Measurements from ENCODE around the gene ANGPTL8. TPM values are rescaled to one million over a fixed set of nuclear protein-coding genes. Genes with fewer than 3 reads are reported as not detected.

The ANGPTL8 gene
- total and polyA plus RNA-seq, 2 experiments from 2014 or later = not detected

DNA sequence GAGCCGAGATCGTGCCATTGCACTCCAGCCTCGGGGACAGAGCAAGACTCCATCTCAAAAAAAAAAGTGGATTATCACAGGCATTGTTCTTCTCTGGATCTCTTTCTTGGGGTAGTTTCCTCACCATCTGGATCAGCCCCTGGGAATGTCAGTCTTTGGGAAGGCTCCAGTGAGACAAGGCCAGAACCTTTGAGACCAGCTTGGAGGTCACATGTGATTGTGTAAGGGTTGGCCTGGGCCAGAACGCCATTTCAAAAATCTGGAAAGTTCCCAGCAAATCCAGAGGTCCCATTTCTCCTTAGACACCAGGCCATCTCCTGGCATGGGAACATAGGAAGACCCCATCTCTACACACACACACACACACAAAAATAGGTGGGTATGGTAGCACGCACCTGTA is 14.2 kb upstream of the ANGPTL8 start:
- Histone ChIP-seq H2AFZ (no peak overlapping the region), H3K9me2 (ENCODE audit: insufficient read depth) (no peaks in the 10 kb centered on the region), H3K79me2 (replicated peaks; ENCODE audit: insufficient read depth) (no peaks in the 10 kb centered on the region), H3K4me3 (no peak overlapping the region), H3K36me3 (ENCODE audit: insufficient read depth) (peaks cover 10% of the 10 kb centered on the region), H4K20me1 (replicated peaks; ENCODE audit: insufficient read depth) (no peaks in the 10 kb centered on the region; the same call in 1 of the 2 replicates), H3K27me3 (ENCODE audit: insufficient read depth) (no peaks in the 10 kb centered on the region), H3F3A (replicated peaks; ENCODE audit: low read depth) (peaks cover 7% of the 10 kb centered on the region), H3K4me2 (no peak overlapping the region), H3K4me1 (ENCODE audit: insufficient read depth) (0 out of 2 replicates have a peak, but pooled peaks cover 3% of the 10 kb centered on the region), H3K27ac (ENCODE audit: low read depth) (no peak overlapping the region)
- H3K4me3 Mint-ChIP-seq = no peak overlapping the region
- H3K27me3 Mint-ChIP-seq (ENCODE audit: insufficient read depth, low read depth, poor library complexity) = peaks cover 13% of the 10 kb centered on the region
- TF ChIP-seq POLR2AphosphoS5 (IDR thresholded peaks at IDR 0.05; ENCODE audit: low read depth) = no peak
- no peak for TF ChIP-seq NANOG (IDR thresholded peaks at IDR 0.05; ENCODE audit: borderline replicate concordance)
- no peak for TF ChIP-seq ETS1 (IDR thresholded peaks at IDR 0.05)
- TF ChIP-seq STAT1 (IDR thresholded peaks at IDR 0.05; ENCODE audit: unreplicated experiment) = no peak
- TF ChIP-seq, protein P1, sequence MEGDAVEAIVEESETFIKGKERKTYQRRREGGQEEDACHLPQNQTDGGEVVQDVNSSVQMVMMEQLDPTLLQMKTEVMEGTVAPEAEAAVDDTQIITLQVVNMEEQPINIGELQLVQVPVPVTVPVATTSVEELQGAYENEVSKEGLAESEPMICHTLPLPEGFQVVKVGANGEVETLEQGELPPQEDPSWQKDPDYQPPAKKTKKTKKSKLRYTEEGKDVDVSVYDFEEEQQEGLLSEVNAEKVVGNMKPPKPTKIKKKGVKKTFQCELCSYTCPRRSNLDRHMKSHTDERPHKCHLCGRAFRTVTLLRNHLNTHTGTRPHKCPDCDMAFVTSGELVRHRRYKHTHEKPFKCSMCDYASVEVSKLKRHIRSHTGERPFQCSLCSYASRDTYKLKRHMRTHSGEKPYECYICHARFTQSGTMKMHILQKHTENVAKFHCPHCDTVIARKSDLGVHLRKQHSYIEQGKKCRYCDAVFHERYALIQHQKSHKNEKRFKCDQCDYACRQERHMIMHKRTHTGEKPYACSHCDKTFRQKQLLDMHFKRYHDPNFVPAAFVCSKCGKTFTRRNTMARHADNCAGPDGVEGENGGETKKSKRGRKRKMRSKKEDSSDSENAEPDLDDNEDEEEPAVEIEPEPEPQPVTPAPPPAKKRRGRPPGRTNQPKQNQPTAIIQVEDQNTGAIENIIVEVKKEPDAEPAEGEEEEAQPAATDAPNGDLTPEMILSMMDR (conservative IDR thresholded peaks at IDR 0.05; ENCODE audit: low read depth in 2 of 2) = no peak
- no peak for TF ChIP-seq EZH2 (IDR thresholded peaks at IDR 0.05; ENCODE audit: low read depth, unreplicated experiment)
- TF ChIP-seq, protein P2, sequence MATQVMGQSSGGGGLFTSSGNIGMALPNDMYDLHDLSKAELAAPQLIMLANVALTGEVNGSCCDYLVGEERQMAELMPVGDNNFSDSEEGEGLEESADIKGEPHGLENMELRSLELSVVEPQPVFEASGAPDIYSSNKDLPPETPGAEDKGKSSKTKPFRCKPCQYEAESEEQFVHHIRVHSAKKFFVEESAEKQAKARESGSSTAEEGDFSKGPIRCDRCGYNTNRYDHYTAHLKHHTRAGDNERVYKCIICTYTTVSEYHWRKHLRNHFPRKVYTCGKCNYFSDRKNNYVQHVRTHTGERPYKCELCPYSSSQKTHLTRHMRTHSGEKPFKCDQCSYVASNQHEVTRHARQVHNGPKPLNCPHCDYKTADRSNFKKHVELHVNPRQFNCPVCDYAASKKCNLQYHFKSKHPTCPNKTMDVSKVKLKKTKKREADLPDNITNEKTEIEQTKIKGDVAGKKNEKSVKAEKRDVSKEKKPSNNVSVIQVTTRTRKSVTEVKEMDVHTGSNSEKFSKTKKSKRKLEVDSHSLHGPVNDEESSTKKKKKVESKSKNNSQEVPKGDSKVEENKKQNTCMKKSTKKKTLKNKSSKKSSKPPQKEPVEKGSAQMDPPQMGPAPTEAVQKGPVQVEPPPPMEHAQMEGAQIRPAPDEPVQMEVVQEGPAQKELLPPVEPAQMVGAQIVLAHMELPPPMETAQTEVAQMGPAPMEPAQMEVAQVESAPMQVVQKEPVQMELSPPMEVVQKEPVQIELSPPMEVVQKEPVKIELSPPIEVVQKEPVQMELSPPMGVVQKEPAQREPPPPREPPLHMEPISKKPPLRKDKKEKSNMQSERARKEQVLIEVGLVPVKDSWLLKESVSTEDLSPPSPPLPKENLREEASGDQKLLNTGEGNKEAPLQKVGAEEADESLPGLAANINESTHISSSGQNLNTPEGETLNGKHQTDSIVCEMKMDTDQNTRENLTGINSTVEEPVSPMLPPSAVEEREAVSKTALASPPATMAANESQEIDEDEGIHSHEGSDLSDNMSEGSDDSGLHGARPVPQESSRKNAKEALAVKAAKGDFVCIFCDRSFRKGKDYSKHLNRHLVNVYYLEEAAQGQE (IDR thresholded peaks at IDR 0.05; ENCODE audit: unreplicated experiment) = no peak
- TF ChIP-seq EZH2phosphoT487 (IDR thresholded peaks at IDR 0.05; ENCODE audit: unreplicated experiment) = no peak
- no peak for TF ChIP-seq ZNF331 (CRISPR knock-in tag; IDR thresholded peaks at IDR 0.05; ENCODE audit: low read depth)
- no peak for TF ChIP-seq CREB1 (CRISPR knock-in tag; IDR thresholded peaks at IDR 0.05; ENCODE audit: low read depth)
- no peak for TF ChIP-seq ZNF114 (CRISPR knock-in tag; IDR thresholded peaks at IDR 0.05)
- TF ChIP-seq, protein P3, sequence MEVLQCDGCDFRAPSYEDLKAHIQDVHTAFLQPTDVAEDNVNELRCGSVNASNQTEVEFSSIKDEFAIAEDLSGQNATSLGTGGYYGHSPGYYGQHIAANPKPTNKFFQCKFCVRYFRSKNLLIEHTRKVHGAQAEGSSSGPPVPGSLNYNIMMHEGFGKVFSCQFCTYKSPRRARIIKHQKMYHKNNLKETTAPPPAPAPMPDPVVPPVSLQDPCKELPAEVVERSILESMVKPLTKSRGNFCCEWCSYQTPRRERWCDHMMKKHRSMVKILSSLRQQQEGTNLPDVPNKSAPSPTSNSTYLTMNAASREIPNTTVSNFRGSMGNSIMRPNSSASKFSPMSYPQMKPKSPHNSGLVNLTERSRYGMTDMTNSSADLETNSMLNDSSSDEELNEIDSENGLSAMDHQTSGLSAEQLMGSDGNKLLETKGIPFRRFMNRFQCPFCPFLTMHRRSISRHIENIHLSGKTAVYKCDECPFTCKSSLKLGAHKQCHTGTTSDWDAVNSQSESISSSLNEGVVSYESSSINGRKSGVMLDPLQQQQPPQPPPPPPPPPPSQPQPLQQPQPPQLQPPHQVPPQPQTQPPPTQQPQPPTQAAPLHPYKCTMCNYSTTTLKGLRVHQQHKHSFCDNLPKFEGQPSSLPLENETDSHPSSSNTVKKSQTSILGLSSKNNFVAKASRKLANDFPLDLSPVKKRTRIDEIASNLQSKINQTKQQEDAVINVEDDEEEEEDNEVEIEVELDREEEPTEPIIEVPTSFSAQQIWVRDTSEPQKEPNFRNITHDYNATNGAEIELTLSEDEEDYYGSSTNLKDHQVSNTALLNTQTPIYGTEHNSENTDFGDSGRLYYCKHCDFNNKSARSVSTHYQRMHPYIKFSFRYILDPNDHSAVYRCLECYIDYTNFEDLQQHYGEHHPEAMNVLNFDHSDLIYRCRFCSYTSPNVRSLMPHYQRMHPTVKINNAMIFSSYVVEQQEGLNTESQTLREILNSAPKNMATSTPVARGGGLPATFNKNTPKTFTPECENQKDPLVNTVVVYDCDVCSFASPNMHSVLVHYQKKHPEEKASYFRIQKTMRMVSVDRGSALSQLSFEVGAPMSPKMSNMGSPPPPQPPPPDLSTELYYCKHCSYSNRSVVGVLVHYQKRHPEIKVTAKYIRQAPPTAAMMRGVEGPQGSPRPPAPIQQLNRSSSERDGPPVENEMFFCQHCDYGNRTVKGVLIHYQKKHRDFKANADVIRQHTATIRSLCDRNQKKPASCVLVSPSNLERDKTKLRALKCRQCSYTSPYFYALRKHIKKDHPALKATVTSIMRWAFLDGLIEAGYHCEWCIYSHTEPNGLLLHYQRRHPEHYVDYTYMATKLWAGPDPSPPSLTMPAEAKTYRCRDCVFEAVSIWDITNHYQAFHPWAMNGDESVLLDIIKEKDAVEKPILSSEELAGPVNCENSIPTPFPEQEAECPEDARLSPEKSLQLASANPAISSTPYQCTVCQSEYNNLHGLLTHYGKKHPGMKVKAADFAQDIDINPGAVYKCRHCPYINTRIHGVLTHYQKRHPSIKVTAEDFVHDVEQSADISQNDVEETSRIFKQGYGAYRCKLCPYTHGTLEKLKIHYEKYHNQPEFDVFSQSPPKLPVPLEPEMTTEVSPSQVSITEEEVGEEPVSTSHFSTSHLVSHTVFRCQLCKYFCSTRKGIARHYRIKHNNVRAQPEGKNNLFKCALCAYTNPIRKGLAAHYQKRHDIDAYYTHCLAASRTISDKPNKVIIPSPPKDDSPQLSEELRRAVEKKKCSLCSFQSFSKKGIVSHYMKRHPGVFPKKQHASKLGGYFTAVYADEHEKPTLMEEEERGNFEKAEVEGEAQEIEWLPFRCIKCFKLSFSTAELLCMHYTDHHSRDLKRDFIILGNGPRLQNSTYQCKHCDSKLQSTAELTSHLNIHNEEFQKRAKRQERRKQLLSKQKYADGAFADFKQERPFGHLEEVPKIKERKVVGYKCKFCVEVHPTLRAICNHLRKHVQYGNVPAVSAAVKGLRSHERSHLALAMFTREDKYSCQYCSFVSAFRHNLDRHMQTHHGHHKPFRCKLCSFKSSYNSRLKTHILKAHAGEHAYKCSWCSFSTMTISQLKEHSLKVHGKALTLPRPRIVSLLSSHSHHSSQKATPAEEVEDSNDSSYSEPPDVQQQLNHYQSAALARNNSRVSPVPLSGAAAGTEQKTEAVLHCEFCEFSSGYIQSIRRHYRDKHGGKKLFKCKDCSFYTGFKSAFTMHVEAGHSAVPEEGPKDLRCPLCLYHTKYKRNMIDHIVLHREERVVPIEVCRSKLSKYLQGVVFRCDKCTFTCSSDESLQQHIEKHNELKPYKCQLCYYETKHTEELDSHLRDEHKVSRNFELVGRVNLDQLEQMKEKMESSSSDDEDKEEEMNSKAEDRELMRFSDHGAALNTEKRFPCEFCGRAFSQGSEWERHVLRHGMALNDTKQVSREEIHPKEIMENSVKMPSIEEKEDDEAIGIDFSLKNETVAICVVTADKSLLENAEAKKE (CRISPR knock-in tag; IDR thresholded peaks at IDR 0.05) = no peak
- no peak for ATAC-seq
- H3K27ac Mint-ChIP-seq = no peak overlapping the region
- H3K4me1 Mint-ChIP-seq = peaks cover 2% of the 10 kb centered on the region; the same call in 1 of the 3 replicates
- peaks cover 8% of the 10 kb centered on the region; the same call in 2 of the 3 replicates for H3K9me3 Mint-ChIP-seq
- H3K36me3 Mint-ChIP-seq (ENCODE audit: low read depth) = peaks cover 45% of the 10 kb centered on the region
- DNase-seq (ENCODE audit: low spot score) = no peak
